Ishikawa (cell line): ENCODE data around the gene ZNF664.

ENCODE experiments used
- CEBPB ChIP-seq: IDR thresholded peaks from 2 replicates; pipeline ENCODE4 v1.6.1; 2012
- CREB1 ChIP-seq: IDR thresholded peaks from 2 replicates; pipeline ENCODE4 v1.6.1; 2012; ENCODE audit warnings: low read depth
- EGR1 ChIP-seq: IDR thresholded peaks from 2 replicates; pipeline ENCODE4 v1.6.1; 2012
- EP300 ChIP-seq: IDR thresholded peaks from 2 replicates; pipeline ENCODE4 v1.6.1; 2012; ENCODE audit warnings: borderline replicate concordance
- FOXM1 ChIP-seq: IDR thresholded peaks from 2 replicates; pipeline ENCODE4 v1.6.1; 2012; ENCODE audit warnings: low read depth, borderline replicate concordance
- NFIC ChIP-seq: IDR thresholded peaks from 2 replicates; pipeline ENCODE4 v1.6.1; 2012
- RAD21 ChIP-seq: IDR thresholded peaks from 2 replicates; pipeline ENCODE4 v1.6.1; 2012; ENCODE audit warnings: low read depth
- TAF1 ChIP-seq: IDR thresholded peaks from 2 replicates; pipeline ENCODE4 v1.6.1; 2012; ENCODE audit warnings: low read depth, mild to moderate bottlenecking
- TCF12 ChIP-seq: IDR thresholded peaks from 2 replicates; pipeline ENCODE4 v1.6.1; 2012; ENCODE audit warnings: low read depth
- TEAD4 ChIP-seq: IDR thresholded peaks from 2 replicates; pipeline ENCODE4 v1.6.1; 2012
- YY1 ChIP-seq: IDR thresholded peaks from 2 replicates; pipeline ENCODE4 v1.6.1; 2012; ENCODE audit warnings: low read depth
- ZBTB7A ChIP-seq: IDR thresholded peaks from 2 replicates; pipeline ENCODE4 v1.6.1; 2012; ENCODE audit warnings: low read depth
- TF ChIP-seq, protein P1 (sequence below): IDR thresholded peaks from 2 replicates; pipeline ENCODE4 v1.6.1; 2012; ENCODE audit warnings: low read depth, mild to moderate bottlenecking
- TF ChIP-seq, protein P2 (sequence below): IDR thresholded peaks from 2 replicates; pipeline ENCODE4 v1.6.1; 2012
- TF ChIP-seq, protein P3 (sequence below): IDR thresholded peaks from 2 replicates; pipeline ENCODE4 v1.6.1; 2012

The ZNF664 gene

DNA sequence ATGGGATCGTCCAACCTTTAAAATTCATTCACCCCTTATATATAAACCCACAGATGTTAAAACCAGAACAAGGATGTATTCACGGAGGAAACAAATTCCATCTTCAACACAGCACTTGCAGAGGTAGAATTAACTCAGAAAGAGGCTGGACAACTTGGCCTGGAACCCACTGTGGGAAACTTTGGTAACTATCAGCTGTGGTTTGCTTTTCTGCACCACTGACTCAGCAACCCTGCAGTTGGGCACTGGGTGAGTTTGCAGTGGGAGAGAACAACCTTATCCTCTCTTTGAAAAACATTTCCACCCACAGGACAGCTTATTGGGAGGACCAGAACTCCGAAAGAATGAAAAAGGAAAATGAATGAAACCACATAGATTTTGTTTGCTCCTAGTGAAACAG is 66.3 kb downstream of the ZNF664 start:
- TF ChIP-seq TAF1 (no peak), FOXM1 (no peak), RAD21 (no peak), ZBTB7A (no peak), CEBPB (no peak), CREB1 (no peak), TCF12 (no peak), YY1 (no peak), NFIC (no peak), EGR1 (no peak), TEAD4 (no peak), EP300 (no peak)
- TF ChIP-seq, protein P1, sequence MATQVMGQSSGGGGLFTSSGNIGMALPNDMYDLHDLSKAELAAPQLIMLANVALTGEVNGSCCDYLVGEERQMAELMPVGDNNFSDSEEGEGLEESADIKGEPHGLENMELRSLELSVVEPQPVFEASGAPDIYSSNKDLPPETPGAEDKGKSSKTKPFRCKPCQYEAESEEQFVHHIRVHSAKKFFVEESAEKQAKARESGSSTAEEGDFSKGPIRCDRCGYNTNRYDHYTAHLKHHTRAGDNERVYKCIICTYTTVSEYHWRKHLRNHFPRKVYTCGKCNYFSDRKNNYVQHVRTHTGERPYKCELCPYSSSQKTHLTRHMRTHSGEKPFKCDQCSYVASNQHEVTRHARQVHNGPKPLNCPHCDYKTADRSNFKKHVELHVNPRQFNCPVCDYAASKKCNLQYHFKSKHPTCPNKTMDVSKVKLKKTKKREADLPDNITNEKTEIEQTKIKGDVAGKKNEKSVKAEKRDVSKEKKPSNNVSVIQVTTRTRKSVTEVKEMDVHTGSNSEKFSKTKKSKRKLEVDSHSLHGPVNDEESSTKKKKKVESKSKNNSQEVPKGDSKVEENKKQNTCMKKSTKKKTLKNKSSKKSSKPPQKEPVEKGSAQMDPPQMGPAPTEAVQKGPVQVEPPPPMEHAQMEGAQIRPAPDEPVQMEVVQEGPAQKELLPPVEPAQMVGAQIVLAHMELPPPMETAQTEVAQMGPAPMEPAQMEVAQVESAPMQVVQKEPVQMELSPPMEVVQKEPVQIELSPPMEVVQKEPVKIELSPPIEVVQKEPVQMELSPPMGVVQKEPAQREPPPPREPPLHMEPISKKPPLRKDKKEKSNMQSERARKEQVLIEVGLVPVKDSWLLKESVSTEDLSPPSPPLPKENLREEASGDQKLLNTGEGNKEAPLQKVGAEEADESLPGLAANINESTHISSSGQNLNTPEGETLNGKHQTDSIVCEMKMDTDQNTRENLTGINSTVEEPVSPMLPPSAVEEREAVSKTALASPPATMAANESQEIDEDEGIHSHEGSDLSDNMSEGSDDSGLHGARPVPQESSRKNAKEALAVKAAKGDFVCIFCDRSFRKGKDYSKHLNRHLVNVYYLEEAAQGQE, result no peak
- TF ChIP-seq, protein P2, sequence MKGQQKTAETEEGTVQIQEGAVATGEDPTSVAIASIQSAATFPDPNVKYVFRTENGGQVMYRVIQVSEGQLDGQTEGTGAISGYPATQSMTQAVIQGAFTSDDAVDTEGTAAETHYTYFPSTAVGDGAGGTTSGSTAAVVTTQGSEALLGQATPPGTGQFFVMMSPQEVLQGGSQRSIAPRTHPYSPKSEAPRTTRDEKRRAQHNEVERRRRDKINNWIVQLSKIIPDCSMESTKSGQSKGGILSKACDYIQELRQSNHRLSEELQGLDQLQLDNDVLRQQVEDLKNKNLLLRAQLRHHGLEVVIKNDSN, result no peak
- TF ChIP-seq, protein P3, sequence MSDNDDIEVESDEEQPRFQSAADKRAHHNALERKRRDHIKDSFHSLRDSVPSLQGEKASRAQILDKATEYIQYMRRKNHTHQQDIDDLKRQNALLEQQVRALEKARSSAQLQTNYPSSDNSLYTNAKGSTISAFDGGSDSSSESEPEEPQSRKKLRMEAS, result no peak

DNA sequence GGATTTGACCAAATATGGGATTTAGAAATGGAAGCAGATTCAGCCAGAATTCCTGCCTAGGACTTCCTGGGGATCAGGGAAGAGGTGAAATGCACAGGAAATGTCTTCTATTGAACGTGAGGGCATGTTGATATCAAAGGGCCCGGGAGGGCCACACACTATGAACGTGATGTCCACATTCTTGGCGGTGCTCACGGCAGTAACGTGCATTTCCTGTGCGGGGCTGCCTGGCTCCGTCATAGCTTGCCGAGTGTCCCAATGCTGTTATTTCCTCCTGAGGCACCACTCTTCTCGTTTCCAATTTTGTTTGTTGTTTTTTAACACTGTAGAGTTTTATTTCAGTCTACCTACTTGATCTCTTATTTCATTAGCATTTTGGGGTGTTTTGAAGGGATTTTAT is 67.3 kb downstream of the ZNF664 start:
- TF ChIP-seq CREB1 (no peak), ZBTB7A (no peak), RAD21 (no peak), TAF1 (no peak), EP300 (no peak), FOXM1 (no peak), CEBPB (no peak), EGR1 (no peak), TEAD4 (no peak), NFIC (no peak), YY1 (no peak), TCF12 (no peak)
- TF ChIP-seq, protein P1, result no peak
- TF ChIP-seq, protein P2, result no peak
- TF ChIP-seq, protein P3, result no peak

DNA sequence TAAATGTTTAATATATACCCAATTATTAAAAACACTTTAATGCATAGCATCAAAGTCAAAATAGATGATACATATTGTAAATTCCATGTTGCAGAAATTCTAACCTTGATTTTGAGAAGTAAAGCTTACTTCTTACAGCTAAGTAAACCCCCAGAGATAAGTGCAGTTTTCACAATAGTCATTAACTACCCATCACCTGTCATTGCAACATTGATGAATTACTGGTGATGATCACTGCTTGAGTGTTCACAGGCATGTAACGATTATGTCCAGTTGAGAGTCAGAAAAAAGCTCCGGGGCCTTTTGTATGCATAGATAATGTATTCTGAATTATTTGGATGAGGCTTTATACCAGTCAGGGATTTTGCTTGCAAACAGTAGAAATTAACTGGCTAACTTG is 67.7 kb downstream of the ZNF664 start:
- no peak for TF ChIP-seq EGR1
- TF ChIP-seq ZBTB7A, result no peak
- TF ChIP-seq NFIC, result no peak
- TF ChIP-seq, protein P2, result no peak
- no peak for TF ChIP-seq EP300
- no peak for TF ChIP-seq TCF12
- no peak for TF ChIP-seq CEBPB
- TF ChIP-seq TAF1, result no peak
- TF ChIP-seq, protein P3, result no peak
- TF ChIP-seq TEAD4, result no peak
- no peak for TF ChIP-seq RAD21
- TF ChIP-seq CREB1, result no peak

DNA sequence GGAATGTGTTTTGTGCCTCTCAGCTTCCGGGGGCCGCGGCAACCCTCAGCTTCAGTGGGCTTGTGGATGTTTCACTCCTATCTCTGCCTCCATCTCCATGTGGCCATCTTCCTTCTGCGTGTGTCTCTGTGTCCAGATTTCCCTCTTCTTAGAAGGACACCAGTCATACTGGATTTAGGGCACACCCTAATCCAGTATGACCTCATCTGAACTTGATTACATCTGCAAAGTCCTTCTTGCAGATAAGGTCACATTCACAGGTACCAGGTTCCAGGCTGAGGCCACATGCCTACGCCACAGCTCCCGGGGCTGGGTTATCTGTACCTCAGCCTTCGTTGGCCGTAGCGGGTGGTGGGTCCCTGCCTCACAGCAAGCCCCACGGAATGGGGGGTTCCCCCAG is 68.9 kb downstream of the ZNF664 start:
- TF ChIP-seq, protein P1, result no peak
- TF ChIP-seq EGR1, result no peak
- TF ChIP-seq TAF1, result no peak
- TF ChIP-seq FOXM1, result no peak
- no peak for TF ChIP-seq ZBTB7A
- TF ChIP-seq, protein P3, result no peak
- no peak for TF ChIP-seq NFIC
- no peak for TF ChIP-seq TCF12
- no peak for TF ChIP-seq CEBPB
- TF ChIP-seq YY1, result no peak
- TF ChIP-seq RAD21, result no peak
- TF ChIP-seq CREB1, result no peak
